Left renal pelvis (tissue), 4 donors: ENCODE data around the gene SPINK13. TPM values are rescaled to one million over a fixed set of nuclear protein-coding genes. Genes with fewer than 3 reads are reported as not detected.
"Not testable (repeated sequence)": the region's sequence is repeated elsewhere in the genome, so short reads cannot be mapped to it uniquely, and the experiment has no call there.

ENCODE experiments used
- DNase-seq, 4 donors: peaks; one replicate each; pipeline ENCODE4 v3.0.0-alpha.2; 2013; ENCODE audit warnings: low read depth in 4 of 4, low spot score in 3 of 4
- polyA plus RNA-seq, 4 donors: library from polyadenylated mRNA; unstranded; fragments of 120-200 nt; gene quantifications; one replicate each; pipeline ENCODE4 v1.2.1, GENCODE V29; 2013; ENCODE audit not compliant: insufficient read length in 4 of 4

SPINK13 gene, protein sequence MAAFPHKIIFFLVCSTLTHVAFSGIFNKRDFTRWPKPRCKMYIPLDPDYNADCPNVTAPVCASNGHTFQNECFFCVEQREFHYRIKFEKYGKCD
- under 1 TPM; 0.23 to 0.78 (median 0.40) TPM for polyA plus RNA-seq

DNA sequence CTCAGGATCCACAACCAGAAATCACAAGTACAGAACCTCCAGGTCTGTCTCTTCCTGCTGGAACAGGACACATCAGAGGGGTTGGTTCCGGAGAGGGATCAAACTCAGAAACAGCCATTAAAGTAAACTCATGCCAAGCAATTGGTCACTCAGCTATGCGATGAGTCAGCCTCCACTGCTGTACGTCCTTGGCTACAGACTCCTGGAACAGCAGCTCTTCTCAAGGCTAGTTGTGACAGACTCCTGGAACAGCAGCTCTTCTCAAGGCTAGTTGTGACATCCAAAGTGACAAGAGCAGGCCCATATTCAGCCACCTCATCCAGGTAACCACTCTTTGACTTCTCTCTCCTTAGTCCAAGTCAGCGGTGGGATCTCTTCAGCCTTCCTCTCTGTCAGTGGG lies at the start of gene SPINK13:
TSS of gene SPINK13 (plus strand) at position 229 of the 400 bp plus-strand sequence. CDS start 1,279 bp downstream, outside the sequence.
- DNase-seq = no peak

DNA sequence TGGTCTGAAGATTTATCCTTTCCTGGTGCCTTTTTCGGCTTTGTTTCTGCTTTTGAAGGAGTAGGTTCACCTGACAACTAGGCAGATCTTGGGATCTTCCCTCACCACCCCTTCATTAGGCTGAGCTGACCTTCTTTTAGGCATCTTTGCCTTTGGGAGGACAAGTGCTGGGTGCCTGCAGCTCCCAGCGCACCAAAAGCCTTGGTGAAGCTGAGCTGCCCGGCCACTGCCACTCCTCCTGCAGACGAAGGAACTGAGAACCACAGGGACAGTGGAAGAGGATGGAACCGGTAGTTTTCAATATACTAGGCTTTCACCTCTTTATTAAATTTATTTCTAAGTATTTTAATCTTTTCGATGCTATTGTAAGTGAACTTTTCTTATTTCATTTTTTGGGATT lies 47.1 kb upstream of the SPINK13 start:
- no peak for DNase-seq

GRCh38 chr5:148224117-148224742 lies 44.4 kb upstream of the SPINK13 start:
- DNase-seq = no peak

GRCh38 chr5:148228392-148228984 lies 40.1 kb upstream of the SPINK13 start:
- DNase-seq = no peak

DNA sequence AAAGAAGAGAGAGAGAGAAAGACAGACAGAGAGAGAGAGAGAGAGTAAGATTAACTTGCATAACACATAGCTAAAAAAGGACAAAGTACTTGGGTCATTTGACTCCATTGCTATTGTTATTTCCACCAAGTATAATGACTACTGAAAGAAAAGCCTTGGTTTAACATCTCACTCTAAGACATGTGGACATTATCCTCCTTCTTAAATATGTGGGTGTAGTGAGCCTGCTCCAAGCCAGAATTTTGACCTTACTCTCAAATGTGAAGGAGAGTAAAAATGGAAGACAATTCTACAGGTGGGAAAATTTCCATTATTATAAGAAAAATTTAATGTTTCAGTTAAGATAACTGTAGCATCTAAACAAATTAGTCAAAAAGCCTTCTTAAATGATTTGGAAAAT lies 38.8 kb upstream of the SPINK13 start:
- no peak for DNase-seq

DNA sequence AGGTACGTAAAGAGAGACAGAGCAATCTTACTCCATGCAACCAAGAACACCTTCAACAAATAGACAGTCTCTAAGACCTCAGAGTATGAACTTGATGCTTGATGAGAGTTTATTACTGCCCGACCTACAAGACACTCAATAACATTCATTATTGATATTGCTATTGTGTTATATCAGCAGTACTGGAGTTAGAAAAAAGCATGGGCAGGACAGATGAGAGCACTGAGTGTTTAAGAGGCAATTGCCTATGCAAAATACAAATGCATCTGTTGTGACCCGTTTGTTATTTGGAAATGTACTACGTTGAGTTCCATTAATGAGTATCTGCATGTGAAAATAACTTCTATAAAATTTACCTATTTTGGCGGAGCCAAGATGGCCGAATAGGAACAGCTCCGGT lies 38.4 kb upstream of the SPINK13 start:
- no peak for DNase-seq

GRCh38 chr5:148237785-148238417 lies 30.7 kb upstream of the SPINK13 start:
- DNase-seq = no peak

DNA sequence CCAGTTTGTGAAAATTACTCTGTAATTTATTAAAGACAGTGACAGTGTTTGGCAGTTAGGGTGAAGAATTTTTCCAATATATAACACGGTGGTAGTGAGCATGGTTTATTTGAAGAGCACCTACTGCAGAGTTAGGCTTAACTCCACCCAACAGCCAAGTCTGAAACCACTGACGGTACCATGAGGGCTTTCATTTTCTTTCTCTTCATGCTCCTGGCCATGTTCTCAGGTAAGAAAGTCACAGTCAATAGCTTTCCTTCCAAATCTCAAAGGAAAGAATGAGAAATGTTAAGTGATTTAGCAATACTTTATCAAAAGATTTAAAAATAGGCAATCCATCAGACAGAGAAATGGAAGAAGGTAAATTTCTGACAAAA lies 30.2 kb upstream of the SPINK13 start, which contains the start of gene MARCOL:
TSS of gene MARCOL (plus strand) at position 108 of the 377 bp plus-strand sequence. CDS start at position 181, 73 bp downstream.
- no peak for DNase-seq

DNA sequence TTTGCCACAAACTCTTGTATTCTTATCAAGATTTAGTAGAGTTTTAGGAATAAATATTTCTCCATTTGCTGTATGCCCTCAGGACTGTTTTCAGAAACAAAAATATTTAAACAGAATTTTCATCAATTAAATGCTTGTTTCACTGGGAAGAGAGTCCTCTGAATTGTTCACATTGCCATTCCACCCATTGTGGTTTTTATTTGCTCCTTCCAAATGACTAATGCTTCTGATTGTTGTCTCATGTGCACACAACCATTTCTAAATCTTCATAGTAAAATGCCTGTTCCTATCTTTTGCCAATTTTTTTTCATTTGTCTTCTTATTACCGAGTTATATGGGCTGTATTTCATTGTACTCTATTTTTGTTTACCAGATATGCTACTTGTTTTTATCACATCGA lies 19.7 kb upstream of the SPINK13 start:
- DNase-seq = no peak

GRCh38 chr5:148255456-148255855 lies 13.1 kb upstream of the SPINK13 start:
- no peak for DNase-seq

DNA sequence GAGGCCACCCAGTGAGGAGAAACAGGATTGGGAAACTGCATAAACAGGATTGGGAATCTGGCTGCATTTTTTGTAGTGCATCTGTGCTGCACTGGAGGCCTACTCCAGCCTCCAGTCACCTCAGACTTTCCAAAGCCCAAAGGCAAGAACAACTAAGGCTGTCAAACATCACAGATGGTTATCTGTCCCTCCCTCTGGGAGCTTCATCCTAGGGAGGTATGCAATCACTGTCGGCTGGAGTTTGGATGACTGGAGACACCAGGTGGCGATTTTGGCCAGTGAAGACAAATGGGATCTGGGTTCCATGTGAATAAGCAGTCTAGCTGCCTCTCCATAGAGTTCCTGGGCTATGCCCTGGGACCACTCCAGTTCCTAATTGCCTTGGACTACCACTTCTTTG lies 9.3 kb upstream of the SPINK13 start:
- DNase-seq = no peak

DNA sequence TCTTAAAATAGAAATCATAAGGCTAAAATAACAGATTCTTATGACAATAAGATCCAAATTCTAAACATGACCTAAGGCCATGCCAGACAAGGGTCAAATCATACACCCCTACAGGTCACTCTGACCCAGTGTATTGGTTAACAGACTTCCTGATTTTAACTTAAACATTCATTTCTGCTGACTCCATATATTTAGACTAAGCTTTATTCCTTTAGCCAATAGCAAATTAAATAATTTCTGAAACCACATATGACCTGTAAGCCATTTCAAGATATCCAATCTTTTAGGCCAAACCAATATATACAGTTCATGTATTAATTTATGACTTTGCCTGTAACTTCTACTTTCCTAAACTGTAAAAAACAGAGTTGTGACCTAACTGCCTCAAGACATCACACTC lies 7.4 kb upstream of the SPINK13 start:
- no peak for DNase-seq

GRCh38 chr5:148267962-148268361 lies 632 bp upstream of the SPINK13 start:
- no peak for DNase-seq

DNA sequence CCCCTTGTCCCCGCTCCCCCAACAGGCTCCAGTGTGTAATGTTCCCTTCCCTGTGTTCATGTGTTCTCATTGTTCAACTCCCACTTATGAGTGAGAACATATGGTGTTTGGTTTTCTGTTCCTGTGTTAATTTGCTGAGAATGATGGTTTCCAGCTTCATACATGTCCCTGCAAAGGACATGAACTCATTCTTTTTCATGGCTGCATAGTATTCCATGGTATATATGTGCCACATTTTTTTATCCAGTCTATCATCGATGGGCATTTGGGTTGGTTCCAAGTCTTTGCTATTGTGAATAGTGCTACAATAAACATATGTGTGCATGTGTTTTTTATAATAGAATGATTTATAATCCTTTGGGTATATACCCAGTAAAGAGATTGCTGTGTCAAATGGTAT lies 6.5 kb downstream of the SPINK13 start:
- not testable (repeated sequence) for DNase-seq

DNA sequence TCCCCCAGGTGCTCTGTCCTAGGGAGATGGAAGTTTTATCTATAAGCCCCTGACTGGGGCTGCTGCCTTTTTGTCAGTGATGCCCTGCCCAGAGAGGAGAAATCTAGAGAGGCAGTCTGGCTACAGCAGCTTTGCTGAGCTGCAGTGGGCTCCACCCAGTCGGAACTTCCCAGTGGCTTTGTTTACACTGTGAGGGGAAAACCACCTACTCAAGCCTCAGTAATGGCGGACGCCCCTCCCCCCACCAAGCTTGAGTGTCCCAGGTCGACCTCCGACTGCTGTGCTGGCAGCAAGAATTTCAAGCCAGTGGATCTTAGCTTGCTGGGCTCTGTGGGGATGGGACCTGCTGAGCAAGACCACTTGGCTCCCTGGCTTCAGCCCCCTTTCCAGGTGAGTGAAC lies 12.3 kb downstream of the SPINK13 start:
- DNase-seq = not testable (repeated sequence)

DNA sequence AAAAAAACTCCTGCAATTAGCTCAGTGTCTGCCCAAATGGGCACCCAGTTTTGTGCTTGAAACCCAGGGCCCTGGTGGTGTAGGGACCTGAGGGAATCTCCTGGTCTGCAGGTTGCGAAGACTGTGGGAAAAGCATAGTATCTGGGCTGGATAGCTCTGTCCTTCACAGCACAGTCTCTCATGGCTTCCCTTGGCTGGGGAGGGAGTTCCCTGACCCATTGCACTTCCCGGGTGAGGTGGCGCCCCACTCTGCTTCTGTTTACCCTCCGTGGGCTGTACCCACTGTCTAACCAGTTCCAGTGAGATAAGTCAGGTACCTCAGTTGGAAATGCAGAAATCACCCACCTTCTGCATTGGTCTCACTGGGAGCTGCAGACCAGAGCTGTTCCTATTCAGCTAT lies 12.7 kb downstream of the SPINK13 start:
- DNase-seq = not testable (repeated sequence)

- no peak for DNase-seq
Measured at GRCh38 chr5:148290271-148291195, 21.9 kb downstream of the SPINK13 start.

DNA sequence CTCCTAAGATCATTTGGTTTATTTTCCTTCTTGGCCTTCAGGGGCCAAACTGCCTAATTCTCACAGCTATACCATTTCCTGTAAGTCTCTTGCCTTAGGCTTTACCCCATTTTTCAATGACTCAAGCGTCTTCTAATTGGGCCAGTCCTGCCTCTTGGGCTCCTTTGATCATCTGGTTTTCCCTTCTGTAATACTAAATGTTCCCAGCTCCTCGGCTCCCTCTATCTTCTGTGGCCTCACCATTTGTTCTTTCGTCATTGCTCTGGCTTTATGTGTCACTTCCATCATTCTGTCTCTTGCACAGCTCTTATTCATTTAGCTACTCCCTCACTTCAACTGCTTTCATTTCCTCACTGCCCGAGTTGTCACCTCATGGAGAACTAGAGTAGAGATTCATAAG lies 29.1 kb downstream of the SPINK13 start:
- DNase-seq = no peak

DNA sequence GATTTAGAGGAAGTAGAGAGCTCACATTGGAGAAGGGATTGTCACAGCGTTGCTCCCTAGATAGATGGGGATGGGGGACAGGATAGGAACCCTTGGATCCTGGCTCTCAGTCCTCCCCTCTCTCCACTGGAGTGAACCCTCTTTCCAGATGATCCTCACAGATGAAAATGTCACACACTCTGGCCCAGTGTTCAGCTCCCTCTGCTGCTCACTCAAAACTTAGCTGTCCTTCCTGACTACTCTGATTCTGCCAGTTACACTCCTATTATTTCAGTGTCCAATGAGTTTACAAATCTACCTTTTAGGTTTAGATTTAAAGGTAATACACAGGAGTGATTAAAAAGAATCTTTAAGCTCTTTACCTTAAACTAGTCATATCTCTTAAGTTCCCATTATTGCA lies 37.9 kb downstream of the SPINK13 start:
- no peak for DNase-seq

GRCh38 chr5:148309019-148309418 lies 40.4 kb downstream of the SPINK13 start:
- DNase-seq = no peak

- DNase-seq = no peak
Measured at GRCh38 chr5:148309746-148310145, 41.2 kb downstream of the SPINK13 start.
